ENCODE data around the gene BDKRB2.

GRCh38 chr14:96252323-96252998 is 47.8 kb downstream of the BDKRB2 start:
- TF ChIP-seq CTCF (conservative IDR thresholded peaks at IDR 0.05), result no peak
- TF ChIP-seq EZH2 (IDR thresholded peaks at IDR 0.05; ENCODE audit: low read depth), result no peak

Measured in PC-9 (cell line).